PC-9 (cell line): Measurements from ENCODE around the gene XCR1. TPM values are rescaled to one million over a fixed set of nuclear protein-coding genes. Genes with fewer than 3 reads are reported as not detected.
"Not testable (repeated sequence)": the region's sequence is repeated elsewhere in the genome, so short reads cannot be mapped to it uniquely, and the experiment has no call there.

Experiments
- BruUV-seq: library from RNA; stranded (reverse); fragments of 400-500 nt; replicated peaks from 2 replicates; lab custom pipeline; 2021; lab: Mats Ljungman, UMichigan
- CTCF ChIA-PET: fragments of 300-600 bp; sonication (Branson Sonifier 250); formaldehyde crosslinking; loops from one replicate; lab custom pipeline; 2022; ENCODE audit warnings: antibody characterized with exemption; lab: Charles Lee
- POLR2A ChIA-PET: fragments of 300-600 bp; sonication (Branson Sonifier 250); formaldehyde crosslinking; loops from one replicate; lab custom pipeline; 2022; ENCODE audit warnings: antibody characterized with exemption; ENCODE audit not compliant: unreplicated experiment; lab: Charles Lee
- DNase-seq, 2 experiments: peaks; one replicate each; pipeline versions ENCODE4 v3.0.0 to v3.0.0-alpha.2; 2015 to 2022; ENCODE audit warnings: mixed read lengths in 1 of 2
- H2AFZ ChIP-seq: fragments of 200-600 bp; sonication (generic); 2 replicates; pipeline ENCODE4 v1.8.1; 2017; ENCODE audit warnings: antibody characterized with exemption
- H3F3A ChIP-seq: fragments of 200-600 bp; sonication (generic); 2 replicates; pipeline ENCODE4 v1.8.1; 2017; ENCODE audit warnings: antibody characterized with exemption, mild to moderate bottlenecking, low read depth; ENCODE audit not compliant: insufficient read depth
- H3K27ac ChIP-seq: fragments of 200-600 bp; sonication (generic); 2 replicates; pipeline ENCODE4 v1.6.1; 2016; ENCODE audit warnings: mixed run types
- H3K27me3 ChIP-seq: fragments of 200-600 bp; sonication (generic); 2 replicates; pipeline ENCODE4 v1.6.1; 2016; ENCODE audit warnings: low read depth, mixed run types; ENCODE audit not compliant: insufficient read depth
- H3K36me3 ChIP-seq: fragments of 200-600 bp; sonication (generic); 2 replicates; pipeline ENCODE4 v1.6.1; 2016; ENCODE audit warnings: low read depth, mixed run types
- H3K4me1 ChIP-seq: fragments of 200-600 bp; sonication (generic); replicated peaks from 2 replicates; pipeline ENCODE4 v1.6.1; 2016; ENCODE audit warnings: mixed run types; ENCODE audit not compliant: insufficient read depth
- H3K4me2 ChIP-seq: fragments of 200-600 bp; sonication (generic); 2 replicates; pipeline ENCODE4 v1.6.1; 2017; ENCODE audit warnings: mixed run types
- H3K4me3 ChIP-seq: fragments of 200-600 bp; sonication (generic); 2 replicates; pipeline ENCODE4 v1.6.1; 2016; ENCODE audit warnings: mixed run types
- H3K79me2 ChIP-seq: fragments of 200-600 bp; sonication (generic); 2 replicates; pipeline ENCODE4 v1.6.1; 2017; ENCODE audit warnings: low read depth, mixed run types
- H3K9me2 ChIP-seq: fragments of 200-600 bp; sonication (generic); 2 replicates; pipeline ENCODE4 v1.8.1; 2017; ENCODE audit warnings: mild to moderate bottlenecking; ENCODE audit not compliant: insufficient read depth
- H3K9me3 ChIP-seq: fragments of 200-600 bp; sonication (generic); 2 replicates; pipeline ENCODE4 v1.8.1; 2016; ENCODE audit warnings: low read depth; ENCODE audit not compliant: insufficient read depth
- H4K20me1 ChIP-seq: fragments of 200-600 bp; sonication (generic); 2 replicates; pipeline ENCODE4 v1.8.1; 2017; ENCODE audit not compliant: insufficient read depth
- CTCF ChIP-seq: fragments of 200-600 bp; sonication (generic); conservative IDR thresholded peaks from 2 replicates; pipeline ENCODE4 v1.6.1; 2017; ENCODE audit warnings: mixed run types, antibody characterized with exemption, mild to moderate bottlenecking, moderate library complexity
- EZH2 ChIP-seq: fragments of 200-600 bp; sonication (generic); IDR thresholded peaks from 2 replicates; pipeline ENCODE4 v1.8.0; 2017; ENCODE audit warnings: antibody characterized with exemption, low read depth
- intact Hi-C: fragments of 100-400 bp; cut with micrococcal nuclease; formaldehyde crosslinking; loops from one replicate; pipeline ENCODE4 v1.10.0; 2022; ENCODE audit not compliant: unreplicated experiment
- total RNA-seq: library from RNA; stranded (reverse); gene quantifications from 2 replicates; pipeline ENCODE4 v1.2.3, GENCODE V29; 2021

XCR1 gene
- total RNA-seq, 1 experiment from 2014 or later, result 0.13 TPM

GRCh38 chr3:45997942-45998341, 29.3 kb downstream of the XCR1 start:
- TF ChIP-seq EZH2 (no peak), CTCF (no peak)
- H3K27ac ChIP-seq, result no peak overlapping the region
- H3K9me2 ChIP-seq, result no peaks in the 10 kb centered on the region
- no TSS peak for BruUV-seq
- no peaks in the 10 kb centered on the region for H3K9me3 ChIP-seq
- no peak for DNase-seq
- no peak overlapping the region for H2AFZ ChIP-seq
- H4K20me1 ChIP-seq, result no peaks in the 10 kb centered on the region
- H3K4me1 ChIP-seq, result peaks cover 7% of the 10 kb centered on the region; the same call in 1 of the 2 replicates
- H3K36me3 ChIP-seq, result no peaks in the 10 kb centered on the region
- H3K27me3 ChIP-seq, result no peaks in the 10 kb centered on the region
- H3K4me2 ChIP-seq, result no peak overlapping the region
- peaks cover 22% of the 10 kb centered on the region for H3K79me2 ChIP-seq
- ChIA-PET POLR2A (no interaction called here), CTCF (no interaction called here)
- no peaks in the 10 kb centered on the region for H3F3A ChIP-seq
- no peak overlapping the region for H3K4me3 ChIP-seq
- intact Hi-C loops, result no loop called here

- CTCF ChIA-PET, POLR2A ChIA-PET, intact Hi-C loops: not testable (repeated sequence)
Measured at GRCh38 chr3:45997499-45997898, 29.8 kb downstream of the XCR1 start.

GRCh38 chr3:45995236-45996192, 31.8 kb downstream of the XCR1 start, which contains the start of gene FYCO1:
Gene FYCO1, minus strand, starts transcription at chr3:45995824. Its CDS starts 10,914 bp downstream, at chr3:45984910.
- Histone ChIP-seq H3K9me3 (no peaks in the 10 kb centered on the region), H3K36me3 (no peaks in the 10 kb centered on the region), H4K20me1 (no peaks in the 10 kb centered on the region), H3K4me1 (peaks cover 7% of the 10 kb centered on the region; the same call in 1 of the 2 replicates), H2AFZ (peak within 1 kb of the TSS; percentile 93), H3K79me2 (peaks cover 28% of the 10 kb centered on the region), H3K4me3 (peak within 1 kb of the TSS; percentile 99), H3K27ac (peak within 1 kb of the TSS; percentile 34; the same call in 1 of the 2 replicates), H3K9me2 (no peaks in the 10 kb centered on the region), H3F3A (no peaks in the 10 kb centered on the region), H3K27me3 (no peaks in the 10 kb centered on the region), H3K4me2 (peak within 1 kb of the TSS; percentile 92)
- ChIA-PET CTCF (no interaction called here), POLR2A (interaction anchor here (0.5 to 1.0 kb wide), 3 partner anchors 15 to 202 kb away, joined by 4 read pairs; no protein-coding TSS in a partner anchor)
- TF ChIP-seq CTCF (no peak), EZH2 (no peak)
- TSS peak; percentile 79 for BruUV-seq
- intact Hi-C loops, result loop anchor here (2.0 kb wide), 1 partner anchor 23 kb away; no protein-coding TSS in a partner anchor
- peak; percentile 67 to 82 for DNase-seq

More at GRCh38 chr3:45997499-45997898, 29.8 kb downstream of the XCR1 start:
- H3K9me3 ChIP-seq, BruUV-seq, DNase-seq, H3K4me3 ChIP-seq, H2AFZ ChIP-seq, H3F3A ChIP-seq, H3K27ac ChIP-seq, H3K4me2 ChIP-seq, H4K20me1 ChIP-seq, H3K9me2 ChIP-seq, H3K27me3 ChIP-seq, H3K36me3 ChIP-seq, H3K4me1 ChIP-seq: not testable (repeated sequence)
- H3K79me2 ChIP-seq, result peaks cover 25% of the 10 kb centered on the region
